Chondrocyte (in vitro differentiated cells): ENCODE data around the gene NRG2. TPM values are rescaled to one million over a fixed set of nuclear protein-coding genes. Genes with fewer than 3 reads are reported as not detected.

ENCODE experiments used
- DNase-seq: peaks from one replicate; pipeline ENCODE4 v3.0.0; 2021; ENCODE audit warnings: mixed read lengths, low spot score
- H3K27ac Mint-ChIP-seq: one replicate; pipeline ENCODE4 v1.8.0; 2021; ENCODE audit warnings: mild to moderate bottlenecking, moderate library complexity, mixed read lengths; ENCODE audit not compliant: unreplicated experiment
- H3K27me3 Mint-ChIP-seq: 2 replicates; pipeline ENCODE4 v1.8.0; 2021; ENCODE audit warnings: low read depth, mixed read lengths
- H3K36me3 Mint-ChIP-seq: 2 replicates; pipeline ENCODE4 v1.8.0; 2021; ENCODE audit warnings: low read depth, mixed read lengths
- H3K4me1 Mint-ChIP-seq: 2 replicates; pipeline ENCODE4 v1.8.0; 2021; ENCODE audit warnings: low read depth, mild to moderate bottlenecking, mixed read lengths
- H3K4me3 Mint-ChIP-seq: one replicate; pipeline ENCODE4 v1.8.0; 2021; ENCODE audit warnings: mild to moderate bottlenecking, moderate library complexity, mixed read lengths; ENCODE audit not compliant: unreplicated experiment
- H3K9me3 Mint-ChIP-seq: 2 replicates; pipeline ENCODE4 v1.8.0; 2021; ENCODE audit warnings: low read depth, mixed read lengths
- total RNA-seq: library from RNA; stranded (reverse); gene quantifications from 3 replicates; pipeline ENCODE4 v1.2.1, GENCODE V29; 2021
- TF ChIP-seq, protein P1 (sequence below): fragments of 200-600 bp; sonication (generic); IDR thresholded peaks from 2 replicates; pipeline ENCODE4 v1.5.0; 2021; ENCODE audit warnings: antibody characterized with exemption, mild to moderate bottlenecking, moderate library complexity

Gene NRG2
- total RNA-seq, 1 donor from 2014 or later, result 0.27 TPM

DNA sequence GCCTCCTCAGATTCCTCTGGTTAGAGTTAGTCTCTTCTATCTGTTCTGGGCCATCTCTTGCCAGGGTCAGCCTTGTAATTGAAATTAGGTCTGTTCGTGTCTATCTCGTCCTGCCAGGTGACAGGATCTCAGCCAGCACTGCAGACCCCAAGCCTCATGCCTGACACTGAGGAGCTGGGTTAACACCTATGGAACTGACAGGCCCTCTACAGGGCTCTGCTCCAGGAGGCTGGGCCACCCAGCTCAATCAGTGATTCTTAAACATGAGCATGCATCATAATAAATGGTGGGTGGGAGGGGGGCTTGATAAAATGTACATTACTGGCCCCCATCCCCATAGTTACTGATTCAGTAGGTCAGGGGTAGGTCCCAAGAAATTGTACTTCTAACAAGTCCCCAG is 144.1 kb downstream of the NRG2 start:
- TF ChIP-seq, protein P1, sequence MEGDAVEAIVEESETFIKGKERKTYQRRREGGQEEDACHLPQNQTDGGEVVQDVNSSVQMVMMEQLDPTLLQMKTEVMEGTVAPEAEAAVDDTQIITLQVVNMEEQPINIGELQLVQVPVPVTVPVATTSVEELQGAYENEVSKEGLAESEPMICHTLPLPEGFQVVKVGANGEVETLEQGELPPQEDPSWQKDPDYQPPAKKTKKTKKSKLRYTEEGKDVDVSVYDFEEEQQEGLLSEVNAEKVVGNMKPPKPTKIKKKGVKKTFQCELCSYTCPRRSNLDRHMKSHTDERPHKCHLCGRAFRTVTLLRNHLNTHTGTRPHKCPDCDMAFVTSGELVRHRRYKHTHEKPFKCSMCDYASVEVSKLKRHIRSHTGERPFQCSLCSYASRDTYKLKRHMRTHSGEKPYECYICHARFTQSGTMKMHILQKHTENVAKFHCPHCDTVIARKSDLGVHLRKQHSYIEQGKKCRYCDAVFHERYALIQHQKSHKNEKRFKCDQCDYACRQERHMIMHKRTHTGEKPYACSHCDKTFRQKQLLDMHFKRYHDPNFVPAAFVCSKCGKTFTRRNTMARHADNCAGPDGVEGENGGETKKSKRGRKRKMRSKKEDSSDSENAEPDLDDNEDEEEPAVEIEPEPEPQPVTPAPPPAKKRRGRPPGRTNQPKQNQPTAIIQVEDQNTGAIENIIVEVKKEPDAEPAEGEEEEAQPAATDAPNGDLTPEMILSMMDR, result no peak
- Mint-ChIP-seq H3K36me3 (no peaks in the 10 kb centered on the region), H3K27me3 (peaks cover 63% of the 10 kb centered on the region)

DNA sequence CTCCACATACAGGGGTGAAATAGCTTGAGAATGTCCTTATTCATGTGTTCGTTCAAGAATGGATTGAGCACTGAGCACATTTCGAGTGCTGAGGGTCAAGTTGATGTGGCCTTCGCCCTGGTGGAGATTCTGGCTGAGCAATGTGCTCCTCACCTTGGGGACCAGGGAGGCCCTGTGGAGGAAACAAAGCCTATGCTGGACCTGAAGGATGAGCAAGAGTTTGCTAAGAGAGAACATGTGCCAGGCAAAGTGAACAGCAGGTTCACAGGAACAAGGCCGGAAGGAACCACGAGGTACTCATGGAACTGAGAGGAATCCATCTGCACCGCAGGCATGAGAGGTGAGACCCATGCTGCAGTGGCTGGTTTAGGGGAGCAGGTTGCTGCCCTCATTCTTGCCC is 145.1 kb downstream of the NRG2 start:
- DNase-seq, result no peak
- TF ChIP-seq, protein P1, result no peak
- Mint-ChIP-seq H3K27me3 (peaks cover 66% of the 10 kb centered on the region), H3K4me1 (no peaks in the 10 kb centered on the region), H3K9me3 (no peaks in the 10 kb centered on the region), H3K36me3 (no peaks in the 10 kb centered on the region), H3K27ac (no peak overlapping the region), H3K4me3 (no peak overlapping the region)

More for the DNA sequence above, 144.1 kb downstream of the NRG2 start:
- Mint-ChIP-seq H3K9me3 (no peaks in the 10 kb centered on the region), H3K27ac (no peak overlapping the region), H3K4me3 (no peak overlapping the region), H3K4me1 (peaks cover 7% of the 10 kb centered on the region)
- DNase-seq, result no peak

DNA sequence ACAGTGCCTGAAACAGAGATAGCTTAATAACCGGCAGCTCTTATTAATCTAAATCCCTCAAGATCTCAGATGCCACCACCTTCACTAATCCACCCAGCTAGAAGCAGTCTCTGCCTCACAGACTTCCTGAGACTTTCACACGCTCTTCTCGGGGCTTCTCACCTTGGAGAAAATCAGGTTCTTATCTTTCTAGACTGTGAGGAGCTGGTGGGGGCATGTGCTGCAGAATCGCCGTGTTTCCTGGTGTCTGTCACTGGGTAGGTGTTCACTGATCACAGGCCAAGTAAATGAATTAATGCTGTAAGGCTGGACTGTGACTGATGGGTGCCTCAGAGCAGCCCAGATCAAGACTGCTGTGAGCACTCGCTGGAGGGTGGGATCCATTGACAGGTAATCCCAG is 145.8 kb downstream of the NRG2 start:
- H3K27ac Mint-ChIP-seq, result no peak overlapping the region

DNA sequence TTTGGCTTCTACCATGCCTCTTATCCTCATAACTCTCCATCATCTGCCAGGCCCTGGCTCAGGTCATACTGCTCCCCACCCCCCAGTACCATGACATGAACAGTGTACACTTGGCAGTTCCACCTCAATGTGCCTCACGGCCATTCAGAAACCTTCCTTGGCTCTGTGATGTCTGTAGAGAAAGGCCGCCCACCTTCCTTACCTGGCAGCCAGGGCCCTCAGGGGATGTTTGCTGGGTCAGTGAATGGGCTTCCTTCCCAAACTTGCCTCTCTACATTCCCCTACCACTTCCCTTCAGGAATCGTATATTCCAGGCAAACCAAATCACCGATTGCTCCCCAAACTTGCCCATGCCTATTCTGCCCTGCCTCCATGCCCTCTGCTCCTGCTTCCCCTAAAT is 146.4 kb downstream of the NRG2 start:
- Mint-ChIP-seq H3K27me3 (peaks cover 60% of the 10 kb centered on the region), H3K36me3 (no peaks in the 10 kb centered on the region), H3K4me1 (no peaks in the 10 kb centered on the region), H3K9me3 (no peaks in the 10 kb centered on the region), H3K4me3 (no peak overlapping the region), H3K27ac (no peak overlapping the region)
- TF ChIP-seq, protein P1, result no peak
- no peak for DNase-seq

More for the DNA sequence above, 145.8 kb downstream of the NRG2 start:
- peaks cover 60% of the 10 kb centered on the region for H3K27me3 Mint-ChIP-seq
- H3K9me3 Mint-ChIP-seq, result no peaks in the 10 kb centered on the region
- TF ChIP-seq, protein P1, result no peak
- no peaks in the 10 kb centered on the region for H3K36me3 Mint-ChIP-seq
- H3K4me3 Mint-ChIP-seq, result no peak overlapping the region
- no peaks in the 10 kb centered on the region for H3K4me1 Mint-ChIP-seq
- no peak for DNase-seq

DNA sequence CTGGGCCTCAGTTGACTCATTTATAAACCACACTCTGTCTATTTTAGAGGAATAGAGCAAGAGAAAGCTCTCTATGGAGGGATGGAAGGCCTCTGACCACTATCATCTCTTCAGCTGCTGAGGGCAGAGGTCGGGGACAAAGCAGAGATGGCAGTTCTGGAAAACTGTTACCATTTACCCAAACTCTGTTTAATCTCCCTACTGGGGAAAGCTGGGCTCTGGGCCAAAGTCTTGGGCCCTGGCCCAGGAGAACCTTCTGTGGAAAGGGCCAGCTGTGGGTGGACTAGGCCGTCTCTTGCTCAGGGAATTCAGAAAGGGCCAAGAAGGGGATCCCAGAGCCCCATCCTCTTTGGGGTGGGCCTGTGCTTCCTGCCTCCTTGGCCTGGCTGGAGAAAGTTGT is 147.5 kb downstream of the NRG2 start:
- Mint-ChIP-seq H3K4me1 (no peaks in the 10 kb centered on the region), H3K27me3 (peaks cover 60% of the 10 kb centered on the region), H3K4me3 (no peak overlapping the region), H3K9me3 (no peaks in the 10 kb centered on the region), H3K36me3 (no peaks in the 10 kb centered on the region), H3K27ac (no peak overlapping the region)
- TF ChIP-seq, protein P1, result no peak
- DNase-seq, result no peak
